Liver (tissue), 9 donors: ENCODE results near the gene CDR2. TPM values are rescaled to one million over a fixed set of nuclear protein-coding genes. Genes with fewer than 3 reads are reported as not detected.
"Not testable (repeated sequence)": the region's sequence is repeated elsewhere in the genome, so short reads cannot be mapped to it uniquely, and the experiment has no call there.

Experiments
- DNase-seq: peaks from one replicate; pipeline ENCODE4 v3.0.0-alpha.2; 2017; ENCODE audit warnings: low spot score
- H3K27ac ChIP-seq, 2 donors: one replicate each; pipeline ENCODE4 v1.7.0; 2013; ENCODE audit warnings: inconsistent platforms in 2 of 2, low read length in 2 of 2, control low read depth in 1 of 2, low read depth in 1 of 2, mild to moderate bottlenecking in 1 of 2
- H3K27me3 ChIP-seq, 4 donors: one replicate each; pipeline versions ENCODE4 v1.6.1 to v1.7.0; 2013; ENCODE audit warnings: low read length in 3 of 4, inconsistent platforms in 1 of 4, mild to moderate bottlenecking in 1 of 4, moderate library complexity in 1 of 4; ENCODE audit not compliant: control insufficient read depth in 4 of 4, insufficient read depth in 4 of 4
- H3K36me3 ChIP-seq, 4 donors: one replicate each; pipeline versions ENCODE4 v1.6.1 to v1.7.0; 2013; ENCODE audit warnings: low read length in 3 of 4, mild to moderate bottlenecking in 3 of 4, low read depth in 1 of 4, moderate library complexity in 1 of 4; ENCODE audit not compliant: control insufficient read depth in 4 of 4, insufficient read depth in 3 of 4
- H3K4me1 ChIP-seq, 4 donors: one replicate each; pipeline versions ENCODE4 v1.6.1 to v1.7.0; 2013; ENCODE audit warnings: low read length in 3 of 4, mild to moderate bottlenecking in 3 of 4, moderate library complexity in 1 of 4; ENCODE audit not compliant: control insufficient read depth in 4 of 4, insufficient read depth in 4 of 4
- H3K4me3 ChIP-seq, 3 donors: one replicate each; pipeline versions ENCODE4 v1.6.1 to v1.7.0; 2013; ENCODE audit warnings: low read length in 3 of 3, control low read depth in 1 of 3, low read depth in 1 of 3, mild to moderate bottlenecking in 1 of 3
- H3K9ac ChIP-seq, 2 donors: one replicate each; pipeline ENCODE4 v1.7.0; 2013; ENCODE audit warnings: low read length in 2 of 2, mild to moderate bottlenecking in 2 of 2, moderate library complexity in 2 of 2, control low read depth in 1 of 2, low read depth in 1 of 2
- H3K9me3 ChIP-seq, 4 donors: one replicate each; pipeline versions ENCODE4 v1.6.1 to v1.7.0; 2013; ENCODE audit warnings: low read length in 3 of 4; ENCODE audit not compliant: control insufficient read depth in 4 of 4
- ATF3 ChIP-seq: IDR thresholded peaks from 2 replicates; pipeline ENCODE4 v1.6.1; 2016; ENCODE audit warnings: antibody characterized with exemption
- CTCF ChIP-seq: fragments of 150-350 bp; IDR thresholded peaks from 2 replicates; pipeline ENCODE4 v1.5.1; 2017; ENCODE audit warnings: improper control_type of control experiment, low read depth, low read length; ENCODE audit not compliant: missing input control
- EGR1 ChIP-seq, 2 donors: IDR thresholded peaks; 2 replicates each; pipeline ENCODE4 v1.6.1; 2016 to 2018; ENCODE audit warnings: antibody characterized with exemption in 2 of 2, low read depth in 2 of 2
- FOXA1 ChIP-seq: IDR thresholded peaks from 2 replicates; pipeline ENCODE4 v1.6.1; 2016; ENCODE audit warnings: antibody characterized with exemption
- FOXA2 ChIP-seq: IDR thresholded peaks from 2 replicates; pipeline ENCODE4 v1.6.1; 2016; ENCODE audit warnings: antibody characterized with exemption
- GABPA ChIP-seq, 2 donors: IDR thresholded peaks in 1 of 2; conservative IDR thresholded peaks in 1 of 2; 2 replicates each; pipeline ENCODE4 v1.6.1; 2016; ENCODE audit warnings: antibody characterized with exemption in 2 of 2, mild to moderate bottlenecking in 1 of 2, moderate library complexity in 1 of 2
- HNF4A ChIP-seq, 2 donors: conservative IDR thresholded peaks; 2 replicates each; pipeline ENCODE4 v1.6.1; 2016; ENCODE audit warnings: antibody characterized with exemption in 2 of 2, mild to moderate bottlenecking in 2 of 2
- HNF4G ChIP-seq: IDR thresholded peaks from 2 replicates; pipeline ENCODE4 v1.6.1; 2016; ENCODE audit warnings: antibody characterized with exemption
- JUND ChIP-seq, 2 donors: IDR thresholded peaks; 2 replicates each; pipeline ENCODE4 v1.6.1; 2016; ENCODE audit warnings: antibody characterized with exemption in 2 of 2
- MAX ChIP-seq: IDR thresholded peaks from 2 replicates; pipeline ENCODE4 v1.6.1; 2016; ENCODE audit warnings: antibody characterized with exemption
- NR2F2 ChIP-seq: IDR thresholded peaks from 2 replicates; pipeline ENCODE4 v1.6.1; 2016; ENCODE audit warnings: antibody characterized with exemption
- RAD21 ChIP-seq, 2 donors: IDR thresholded peaks; 2 replicates each; pipeline ENCODE4 v1.6.1; 2016; ENCODE audit warnings: antibody characterized with exemption in 2 of 2, mild to moderate bottlenecking in 2 of 2
- REST ChIP-seq: IDR thresholded peaks from 2 replicates; pipeline ENCODE4 v1.6.1; 2016; ENCODE audit warnings: antibody characterized with exemption, mild to moderate bottlenecking
- SP1 ChIP-seq: IDR thresholded peaks from 2 replicates; pipeline ENCODE4 v1.6.1; 2018; ENCODE audit warnings: antibody characterized with exemption, mild to moderate bottlenecking
- TAF1 ChIP-seq: conservative IDR thresholded peaks from 2 replicates; pipeline ENCODE4 v1.6.1; 2016; ENCODE audit warnings: antibody characterized with exemption, mild to moderate bottlenecking
- YY1 ChIP-seq: IDR thresholded peaks from 2 replicates; pipeline ENCODE4 v1.6.1; 2016; ENCODE audit warnings: antibody characterized with exemption, mild to moderate bottlenecking
- WGBS: extraction: QIAGEN DNeasy Blood & Tissue Kit; methylation state at CpG from one replicate; pipeline ENCODE4 v1.1.7; 2013; 5-methylcytosine and 5-hydroxymethylcytosine counted together
- polyA plus RNA-seq, 2 donors: library from polyadenylated mRNA; stranded (reverse) in 1 of 2; unstranded in 1 of 2; fragments of 200-250 nt in 1 of 2; fragments of >200 nt in 1 of 2; fragmentation: Nextera tagmentation in 1 of 2; extraction: Ambion mirVana in 1 of 2; gene quantifications; one replicate each; pipeline versions ENCODE4 v1.2.1 to v1.2.3, GENCODE V29; 2013 to 2015
- total RNA-seq, 2 donors: library from RNA; depleted of rRNA; stranded (reverse); fragments of >200 nt; gene quantifications; one replicate each; pipeline ENCODE4 v1.2.3, GENCODE V29; 2014
- donor health status: healthy.
- donor health status: healthy.
- donor health status: healthy.
- donor health status: healthy.
- donor health status: healthy.

The CDR2 gene
- total and polyA plus RNA-seq, 4 donors, result 2.9 to 12.1 (median 9.7) TPM

GRCh38 chr16:22420606-22421135 is 46.3 kb upstream of the CDR2 start (continued):
- TF ChIP-seq EGR1 (IDR thresholded peaks at IDR 0.05; ENCODE audit: low read depth in 2 of 2), result no peak

- H3K4me3 ChIP-seq, result no peak overlapping the region
- no peak overlapping the region for H3K27ac ChIP-seq
- peaks cover 0 to 9% (median 0%) of the 10 kb centered on the region in 4 donors for H3K4me1 ChIP-seq
- H3K9ac ChIP-seq, result no peak overlapping the region
- peaks cover 3 to 24% (median 9%) of the 10 kb centered on the region in 4 donors for H3K36me3 ChIP-seq
- TF ChIP-seq GABPA (IDR thresholded peaks at IDR 0.05 in 1 of 2, conservative IDR thresholded peaks at IDR 0.05 in 1 of 2), result no peak
- TF ChIP-seq FOXA2, result no peak
- TF ChIP-seq SP1, result no peak
- no peak for TF ChIP-seq NR2F2
- no peak for TF ChIP-seq MAX
- TF ChIP-seq REST, result no peak
- no peak for TF ChIP-seq ATF3
- no peak for TF ChIP-seq CTCF
- no peak for TF ChIP-seq HNF4G
- TF ChIP-seq YY1, result no peak
- TF ChIP-seq HNF4A (conservative IDR thresholded peaks at IDR 0.05), result no peak
- TF ChIP-seq TAF1, result no peak
- no peaks in the 10 kb centered on the region for H3K27me3 ChIP-seq
- DNase-seq, result no peak
- H3K9me3 ChIP-seq, result no peaks in the 10 kb centered on the region
- 94% methylated on average over 11 of the region's 11 CpGs for WGBS
These were observed 45.5 kb upstream of the CDR2 start for GRCh38 chr16:22419908-22420307.

GRCh38 chr16:22418826-22419225 is 44.4 kb upstream of the CDR2 start:
- 95% methylated on average over 3 of the region's 3 CpGs for WGBS
- DNase-seq, result no peak
- Histone ChIP-seq H3K9me3 (no peaks in the 10 kb centered on the region), H3K9ac (no peak overlapping the region), H3K36me3 (peaks cover 3 to 18% (median 8%) of the 10 kb centered on the region in 4 donors), H3K27ac (no peak overlapping the region), H3K27me3 (no peaks in the 10 kb centered on the region), H3K4me3 (no peak overlapping the region), H3K4me1 (peaks cover 0 to 4% (median 0%) of the 10 kb centered on the region in 4 donors)
- no peak for TF ChIP-seq MAX
- no peak for TF ChIP-seq FOXA2
- no peak for TF ChIP-seq NR2F2
- no peak for TF ChIP-seq FOXA1
- no peak for TF ChIP-seq HNF4G
- no peak for TF ChIP-seq JUND (IDR thresholded peaks at IDR 0.05)
- no peak for TF ChIP-seq EGR1 (IDR thresholded peaks at IDR 0.05; ENCODE audit: low read depth in 2 of 2)
- no peak for TF ChIP-seq GABPA (IDR thresholded peaks at IDR 0.05 in 1 of 2, conservative IDR thresholded peaks at IDR 0.05 in 1 of 2)
- no peak for TF ChIP-seq YY1
- no peak for TF ChIP-seq ATF3
- TF ChIP-seq HNF4A (conservative IDR thresholded peaks at IDR 0.05), result no peak
- no peak for TF ChIP-seq RAD21 (IDR thresholded peaks at IDR 0.05)
- no peak for TF ChIP-seq SP1
- TF ChIP-seq TAF1, result no peak

GRCh38 chr16:22417798-22418197 is 43.4 kb upstream of the CDR2 start:
- not testable (repeated sequence) for DNase-seq, H3K27me3 ChIP-seq, H3K4me1 ChIP-seq, H3K9me3 ChIP-seq, H3K4me3 ChIP-seq, H3K9ac ChIP-seq, H3K27ac ChIP-seq
- peaks cover 3 to 17% (median 7%) of the 10 kb centered on the region in 4 donors for H3K36me3 ChIP-seq
- WGBS, result 94% methylated on average over 6 of the region's 6 CpGs
